Measurements from ENCODE around the gene SLC39A12. TPM values are rescaled to one million over a fixed set of nuclear protein-coding genes. Genes with fewer than 3 reads are reported as not detected.

Gene SLC39A12
- total RNA-seq, 6 donors from 2014 or later = 0.17 to 2.1 (median 1.1) TPM; not detected in 2

DNA sequence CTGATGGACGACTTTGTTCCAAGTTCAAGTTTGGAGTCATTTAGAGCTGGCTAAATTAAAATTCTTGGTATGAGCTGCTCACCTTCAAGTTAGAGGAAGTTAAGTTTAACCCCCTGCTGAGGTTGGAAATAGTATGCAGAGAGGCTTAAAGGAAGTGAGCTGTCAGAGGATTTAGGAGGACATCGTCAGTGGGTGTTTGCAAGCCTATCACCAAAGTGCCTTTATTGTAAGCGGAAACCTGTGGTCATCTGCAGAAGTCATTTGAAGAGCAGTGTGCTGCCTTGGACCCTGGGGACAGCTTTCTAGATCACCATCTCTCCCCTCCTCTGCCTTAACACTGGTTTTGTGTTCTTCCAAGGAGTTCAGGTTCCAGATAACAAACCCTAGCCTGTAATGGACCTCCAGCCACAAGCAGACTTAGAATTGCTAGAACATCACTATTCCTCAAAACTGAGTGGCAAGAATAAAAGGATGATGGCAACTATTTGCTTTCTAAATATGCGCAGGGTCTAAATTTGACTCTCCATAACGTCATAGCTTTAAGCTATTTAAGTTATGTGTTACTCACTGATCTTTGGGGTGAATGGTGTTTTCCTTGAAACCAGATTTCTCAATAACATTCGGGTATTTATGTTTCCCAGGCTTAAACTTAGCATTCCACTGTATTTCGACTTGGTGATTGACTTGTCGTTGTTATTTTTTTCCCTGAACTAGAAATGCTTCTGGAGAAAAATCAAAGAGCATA lies 93.4 kb downstream of the SLC39A12 start:
- no peaks in the 10 kb centered on the region for H3K27me3 ChIP-seq
- H3K9me3 ChIP-seq = no peaks in the 10 kb centered on the region
- 75 to 77% methylated on average over 8 of the region's 8 CpGs for WGBS, 2 donors
- no peak overlapping the region for H3K4me3 ChIP-seq
- no peak for DNase-seq
- ATAC-seq (ENCODE audit: low FRiP score in 2 of 2) = no peak
- no peak for TF ChIP-seq POLR2A (IDR thresholded peaks at IDR 0.05)
- no peak for TF ChIP-seq POLR2AphosphoS5 (IDR thresholded peaks at IDR 0.05)
- TF ChIP-seq EP300 (IDR thresholded peaks at IDR 0.05) = no peak
- no peak for TF ChIP-seq CTCF (IDR thresholded peaks at IDR 0.05)
- H3K27ac ChIP-seq = no peak overlapping the region
- H3K36me3 ChIP-seq = no peaks in the 10 kb centered on the region
- H3K4me1 ChIP-seq = no peaks in the 10 kb centered on the region

DNA sequence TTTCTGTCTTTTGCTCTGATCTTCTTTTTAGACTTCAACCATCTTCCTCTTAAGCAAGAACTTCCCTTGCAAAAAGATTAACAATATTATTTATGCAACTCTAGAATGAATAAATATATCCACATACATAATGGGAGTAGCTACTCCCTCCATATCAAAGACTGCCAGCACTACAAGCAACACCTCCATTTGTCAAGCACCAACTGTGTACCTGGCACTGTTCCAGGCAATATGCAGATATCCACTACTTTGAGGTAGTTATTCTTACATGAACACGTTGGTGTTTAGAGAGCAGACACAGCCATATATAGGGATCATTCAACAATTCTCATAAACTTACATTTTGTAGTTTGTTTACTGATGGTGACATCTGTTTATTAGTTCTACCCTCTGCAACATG lies 104.9 kb downstream of the SLC39A12 start:
- 31 to 56% methylated on average over 1 of the region's 1 CpG for WGBS, 2 donors

DNA sequence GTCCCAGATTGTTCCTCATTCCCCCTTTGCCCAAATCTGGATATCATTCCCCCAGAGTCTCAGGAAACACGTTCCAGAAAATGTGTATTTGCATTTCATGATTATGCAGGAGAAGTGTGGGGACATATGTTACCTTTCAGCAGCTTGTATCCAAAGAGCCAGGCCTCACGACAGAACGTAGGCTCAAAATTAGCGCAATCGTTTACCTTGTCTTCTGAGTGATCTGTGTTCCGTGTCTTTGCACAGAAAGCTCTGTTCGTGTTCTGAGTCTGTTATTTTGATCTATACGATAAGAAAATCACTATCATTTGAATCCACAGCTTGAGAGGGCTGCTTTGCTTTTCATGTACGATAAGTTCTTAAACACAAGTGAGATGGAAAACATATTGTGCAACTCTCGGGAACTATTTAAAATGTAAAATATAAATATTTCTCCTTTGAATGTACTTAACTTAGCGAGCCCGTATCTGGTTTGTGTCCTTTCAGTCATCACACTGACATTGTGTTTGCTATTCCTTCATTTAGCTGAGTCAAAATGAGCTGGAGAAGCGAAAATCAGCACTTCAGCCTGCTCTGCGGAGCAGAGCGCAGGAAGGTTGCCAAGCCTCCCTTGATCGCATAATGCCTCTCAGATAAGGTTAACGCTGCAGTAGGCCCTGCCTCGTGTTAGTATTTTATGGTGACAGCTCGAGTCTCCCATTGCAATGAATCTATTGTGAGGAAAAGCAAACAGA lies 108.3 kb downstream of the SLC39A12 start:
- no peaks in the 10 kb centered on the region for H3K27me3 ChIP-seq
- no peak overlapping the region for H3K27ac ChIP-seq
- TF ChIP-seq POLR2A (IDR thresholded peaks at IDR 0.05) = no peak
- no peak for TF ChIP-seq EP300 (IDR thresholded peaks at IDR 0.05)
- no peak for TF ChIP-seq POLR2AphosphoS5 (IDR thresholded peaks at IDR 0.05)
- no peak for TF ChIP-seq CTCF (IDR thresholded peaks at IDR 0.05)
- H3K36me3 ChIP-seq = no peaks in the 10 kb centered on the region
- DNase-seq (no peak), ATAC-seq (ENCODE audit: low FRiP score in 2 of 2) (no peak)
- WGBS, 2 donors = 70 to 72% methylated on average over 19 of the region's 19 CpGs
- no peaks in the 10 kb centered on the region for H3K9me3 ChIP-seq
- no peak overlapping the region for H3K4me3 ChIP-seq
- no peaks in the 10 kb centered on the region for H3K4me1 ChIP-seq

More for the DNA sequence above, 104.9 kb downstream of the SLC39A12 start:
- H3K4me3 ChIP-seq = no peak overlapping the region
- H3K36me3 ChIP-seq = no peaks in the 10 kb centered on the region
- ATAC-seq (ENCODE audit: low FRiP score in 2 of 2) = no peak
- H3K27ac ChIP-seq = no peak overlapping the region
- DNase-seq = no peak
- TF ChIP-seq CTCF (IDR thresholded peaks at IDR 0.05) (no peak), POLR2AphosphoS5 (IDR thresholded peaks at IDR 0.05) (no peak), EP300 (IDR thresholded peaks at IDR 0.05) (no peak), POLR2A (IDR thresholded peaks at IDR 0.05) (no peak)
- H3K27me3 ChIP-seq = no peaks in the 10 kb centered on the region
- no peaks in the 10 kb centered on the region for H3K9me3 ChIP-seq
- H3K4me1 ChIP-seq = no peaks in the 10 kb centered on the region

- WGBS, 2 donors = 90 to 91% methylated on average over 4 of the region's 4 CpGs
Observed at GRCh38 chr10:18066947-18067346, 115.2 kb downstream of the SLC39A12 start.

More at GRCh38 chr10:18066947-18067346, 115.2 kb downstream of the SLC39A12 start:
- H3K27me3 ChIP-seq = no peaks in the 10 kb centered on the region
- no peaks in the 10 kb centered on the region for H3K4me1 ChIP-seq
- no peaks in the 10 kb centered on the region for H3K9me3 ChIP-seq
- H3K36me3 ChIP-seq = no peaks in the 10 kb centered on the region
- ATAC-seq (ENCODE audit: low FRiP score in 2 of 2) (no peak), DNase-seq (no peak)
- TF ChIP-seq CTCF (IDR thresholded peaks at IDR 0.05) (no peak), POLR2A (IDR thresholded peaks at IDR 0.05) (no peak), EP300 (IDR thresholded peaks at IDR 0.05) (no peak), POLR2AphosphoS5 (IDR thresholded peaks at IDR 0.05) (no peak)
- no peak overlapping the region for H3K4me3 ChIP-seq
- H3K27ac ChIP-seq = no peak overlapping the region

Data from upper lobe of left lung (tissue), 6 donors.